ENCODE data around the gene CLECL1.
"Not testable (repeated sequence)": the region's sequence is repeated elsewhere in the genome, so short reads cannot be mapped to it uniquely, and the experiment has no call there.

DNA sequence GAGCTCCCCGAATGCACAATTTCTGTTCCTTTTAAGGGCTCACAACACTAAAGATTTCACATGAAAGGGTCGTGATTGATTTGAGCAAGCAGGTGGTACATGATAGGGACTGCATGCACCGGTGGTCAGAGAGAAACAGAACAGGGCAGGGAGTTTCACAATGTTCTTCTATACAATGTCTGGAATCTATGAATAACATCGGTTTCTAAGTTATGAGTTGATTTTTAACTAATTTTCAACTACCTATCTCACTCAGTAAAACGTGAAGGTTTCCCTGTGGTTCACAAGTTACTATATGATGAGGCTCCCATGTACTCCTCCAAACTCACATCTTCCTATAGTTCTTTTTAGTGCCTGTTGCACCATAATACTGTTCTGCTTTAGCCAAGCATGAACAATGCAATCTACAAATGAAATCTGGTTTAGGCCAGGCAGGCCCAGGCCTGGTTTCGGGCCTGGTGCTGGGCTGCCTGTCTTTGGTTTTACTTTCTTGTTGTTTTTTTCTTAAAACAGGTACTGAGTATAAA is 19.8 kb downstream of the CLECL1 start:
- TF ChIP-seq, protein P1, sequence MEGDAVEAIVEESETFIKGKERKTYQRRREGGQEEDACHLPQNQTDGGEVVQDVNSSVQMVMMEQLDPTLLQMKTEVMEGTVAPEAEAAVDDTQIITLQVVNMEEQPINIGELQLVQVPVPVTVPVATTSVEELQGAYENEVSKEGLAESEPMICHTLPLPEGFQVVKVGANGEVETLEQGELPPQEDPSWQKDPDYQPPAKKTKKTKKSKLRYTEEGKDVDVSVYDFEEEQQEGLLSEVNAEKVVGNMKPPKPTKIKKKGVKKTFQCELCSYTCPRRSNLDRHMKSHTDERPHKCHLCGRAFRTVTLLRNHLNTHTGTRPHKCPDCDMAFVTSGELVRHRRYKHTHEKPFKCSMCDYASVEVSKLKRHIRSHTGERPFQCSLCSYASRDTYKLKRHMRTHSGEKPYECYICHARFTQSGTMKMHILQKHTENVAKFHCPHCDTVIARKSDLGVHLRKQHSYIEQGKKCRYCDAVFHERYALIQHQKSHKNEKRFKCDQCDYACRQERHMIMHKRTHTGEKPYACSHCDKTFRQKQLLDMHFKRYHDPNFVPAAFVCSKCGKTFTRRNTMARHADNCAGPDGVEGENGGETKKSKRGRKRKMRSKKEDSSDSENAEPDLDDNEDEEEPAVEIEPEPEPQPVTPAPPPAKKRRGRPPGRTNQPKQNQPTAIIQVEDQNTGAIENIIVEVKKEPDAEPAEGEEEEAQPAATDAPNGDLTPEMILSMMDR (conservative IDR thresholded peaks at IDR 0.05; ENCODE audit: low read depth, low read length), result not testable (repeated sequence)
- TF ChIP-seq POLR2A (IDR thresholded peaks at IDR 0.05; ENCODE audit: low read depth, low read length); RAD21 (IDR thresholded peaks at IDR 0.05; ENCODE audit: low read length); CEBPB (IDR thresholded peaks at IDR 0.05; ENCODE audit: low read depth, low read length); MXI1 (IDR thresholded peaks at IDR 0.05; ENCODE audit: borderline replicate concordance, low read depth, low read length); CHD1 (IDR thresholded peaks at IDR 0.05; ENCODE audit: low read depth, low read length); MAZ (IDR thresholded peaks at IDR 0.05; ENCODE audit: borderline replicate concordance, low read depth, low read length); BHLHE40 (IDR thresholded peaks at IDR 0.05; ENCODE audit: low read depth, low read length): not testable (repeated sequence)
